HG03095 (cell line): ENCODE data around the gene GDI1.
A peak's percentile ranks its signal among the peaks of the same experiment; 100 is the strongest.

ENCODE experiments used
- ATAC-seq: cut with Tn5 transposase; IDR thresholded peaks from one replicate; pipeline ENCODE4 v1.9.1; 2021; ENCODE audit warnings: moderate library complexity; ENCODE audit not compliant: unreplicated experiment

GDI1 gene

DNA sequence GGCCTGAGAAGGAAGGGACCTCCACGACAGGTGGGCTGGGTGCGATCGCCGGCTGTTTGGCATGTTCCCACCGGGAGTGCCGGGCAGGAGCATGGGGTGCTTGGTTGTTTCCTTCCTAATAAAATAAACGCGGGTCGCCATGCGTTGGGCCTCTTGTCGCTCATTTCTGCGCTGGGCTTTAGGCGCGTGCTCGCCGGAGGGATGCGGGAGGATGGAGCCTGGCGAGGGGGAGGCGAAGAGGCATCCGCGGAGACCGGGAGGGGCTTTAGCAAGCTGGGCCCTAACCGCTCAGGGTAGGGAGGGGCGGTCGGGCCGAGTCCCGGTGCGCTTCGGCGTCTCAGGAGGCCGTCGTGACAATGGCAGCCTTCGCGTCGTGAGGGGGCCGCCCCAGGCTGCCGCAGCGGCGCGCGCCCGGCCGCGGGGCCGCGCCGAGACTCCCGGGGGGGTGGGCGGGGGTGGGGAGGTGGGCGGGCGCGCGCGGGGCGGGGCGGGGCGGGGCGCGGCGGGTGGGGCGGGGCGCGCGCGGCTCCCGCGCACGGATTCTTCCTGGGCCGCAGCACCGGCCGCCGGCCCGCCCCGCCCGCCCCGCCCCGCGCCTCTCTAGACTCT, 476 bp upstream of the GDI1 start:
- ATAC-seq: no peak

DNA sequence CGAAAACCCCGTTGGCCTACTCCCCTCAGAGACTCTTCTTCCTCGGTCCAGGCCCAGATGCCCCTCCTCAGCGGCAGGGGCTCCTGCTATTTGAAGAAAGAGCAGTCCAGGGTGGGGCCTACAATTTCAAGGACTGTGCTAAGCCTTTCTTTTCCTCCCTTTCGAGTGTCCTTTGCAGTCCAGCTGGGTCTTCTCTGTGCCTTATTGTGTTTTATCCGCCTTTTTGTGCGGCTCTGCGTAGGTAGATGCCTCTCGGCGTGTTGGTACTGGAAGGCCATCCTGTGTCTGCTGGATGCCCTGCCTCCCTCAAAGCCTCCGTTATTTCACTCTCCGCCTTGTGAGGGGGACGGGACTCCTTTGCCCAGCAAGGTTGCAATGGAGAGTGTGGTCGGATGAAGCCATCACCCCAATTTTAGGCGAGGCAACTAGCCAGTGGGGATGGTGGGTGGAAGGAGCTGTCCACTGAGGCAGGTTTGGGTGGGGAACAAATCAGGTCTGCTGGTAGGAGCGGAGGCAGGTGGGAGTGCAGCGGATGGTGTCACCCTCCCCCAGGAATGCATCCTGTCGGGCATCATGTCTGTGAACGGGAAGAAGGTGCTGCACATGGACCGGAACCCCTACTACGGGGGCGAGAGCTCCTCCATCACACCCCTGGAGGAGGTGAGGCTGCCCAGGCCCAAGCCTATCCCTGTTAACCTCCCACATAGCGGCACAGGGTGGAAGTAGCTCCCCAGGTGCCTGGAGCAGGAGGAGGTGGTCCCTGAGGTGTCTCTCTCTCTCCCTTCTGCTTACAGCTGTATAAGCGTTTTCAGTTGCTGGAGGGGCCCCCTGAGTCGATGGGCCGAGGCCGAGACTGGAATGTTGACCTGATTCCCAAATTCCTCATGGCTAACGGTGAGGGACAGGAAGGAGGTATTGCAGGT, 1.3 kb downstream of the GDI1 start:
- ATAC-seq: no peak

DNA sequence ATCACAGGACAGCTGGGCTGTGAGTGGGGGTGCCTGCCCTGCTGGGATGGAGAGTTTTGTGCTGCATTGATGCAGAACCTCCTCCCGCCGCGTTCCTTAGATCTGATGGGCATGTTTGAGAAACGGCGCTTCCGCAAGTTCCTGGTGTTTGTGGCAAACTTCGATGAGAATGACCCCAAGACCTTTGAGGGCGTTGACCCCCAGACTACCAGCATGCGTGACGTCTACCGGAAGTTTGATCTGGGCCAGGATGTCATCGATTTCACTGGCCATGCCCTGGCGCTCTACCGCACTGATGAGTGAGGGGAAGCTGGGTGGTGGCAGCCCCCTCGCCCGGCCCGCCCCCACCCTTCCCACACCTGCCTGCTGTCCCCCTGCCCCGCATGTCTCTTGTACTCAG, 2.9 kb downstream of the GDI1 start:
- no peak for ATAC-seq

DNA sequence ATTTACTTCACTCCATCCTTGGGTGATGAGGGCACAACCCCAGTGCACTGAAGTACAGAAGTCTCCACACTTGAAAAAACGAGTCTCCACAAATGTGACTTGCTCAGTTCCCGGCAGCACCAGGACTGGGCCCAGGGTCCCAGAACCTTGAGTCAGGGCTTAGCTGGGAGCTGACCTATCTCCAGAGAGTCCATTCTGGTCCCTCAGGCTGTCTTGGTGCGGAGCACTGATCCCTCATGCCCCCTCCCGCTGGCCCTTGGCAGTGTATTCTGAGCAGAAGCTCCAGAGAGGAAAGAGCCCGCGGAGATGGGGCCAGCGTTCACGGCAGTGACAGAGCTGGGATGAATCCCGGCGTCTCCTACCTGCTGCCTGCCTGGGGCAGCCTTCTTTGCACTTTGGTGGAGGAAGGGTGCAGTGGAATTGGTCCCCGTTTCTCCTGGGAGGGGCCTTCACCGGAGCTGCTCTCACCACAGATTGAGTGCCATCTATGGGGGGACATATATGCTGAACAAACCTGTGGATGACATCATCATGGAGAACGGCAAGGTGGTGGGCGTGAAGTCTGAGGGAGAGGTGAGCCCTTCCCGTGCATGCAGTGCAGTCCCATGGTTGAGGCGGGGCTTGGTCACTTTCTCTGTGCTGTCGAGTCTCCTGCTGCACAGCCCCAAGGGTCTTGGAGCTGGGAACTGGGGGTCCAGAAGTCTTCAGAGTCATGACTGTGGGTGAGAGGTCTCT, 3.8 kb downstream of the GDI1 start:
- no peak for ATAC-seq

GRCh38 chrX:154441564-154441963, 4.6 kb downstream of the GDI1 start:
- no peak for ATAC-seq

GRCh38 chrX:154441984-154442707, 5.2 kb downstream of the GDI1 start:
- ATAC-seq: no peak

GRCh38 chrX:154443479-154443910, 6.5 kb downstream of the GDI1 start:
- ATAC-seq: no peak

GRCh38 chrX:154443992-154444754, 7.2 kb downstream of the GDI1 start, which contains the start of gene FAM50A:
Gene FAM50A (plus strand): TSS chrX:154444141. CDS start chrX:154444236, 95 bp downstream.
- peak; percentile 49 for ATAC-seq

GRCh38 chrX:154444755-154445246, 7.8 kb downstream of the GDI1 start:
- no peak for ATAC-seq

- no peak for ATAC-seq
Measured at GRCh38 chrX:154445776-154446175, 8.8 kb downstream of the GDI1 start.

GRCh38 chrX:154446430-154446829, 9.5 kb downstream of the GDI1 start:
- no peak for ATAC-seq

DNA sequence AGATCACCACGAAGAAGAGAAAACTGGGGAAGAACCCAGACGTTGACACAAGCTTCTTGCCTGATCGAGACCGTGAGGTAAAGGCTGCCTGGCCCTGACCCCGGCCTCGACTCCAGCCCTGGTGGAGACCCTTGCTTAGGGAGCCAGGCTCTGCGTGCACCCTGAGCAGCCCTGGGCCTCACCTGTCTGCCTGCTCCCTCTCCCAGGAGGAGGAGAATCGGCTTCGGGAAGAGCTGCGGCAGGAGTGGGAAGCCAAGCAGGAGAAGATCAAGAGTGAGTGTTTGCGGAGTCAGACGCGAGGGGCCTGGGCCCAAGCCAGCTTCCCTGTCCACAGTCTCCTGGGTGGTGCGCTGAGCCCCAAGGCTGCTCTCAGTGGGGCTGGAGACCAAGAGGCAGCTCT, 11.5 kb downstream of the GDI1 start:
- ATAC-seq: no peak

DNA sequence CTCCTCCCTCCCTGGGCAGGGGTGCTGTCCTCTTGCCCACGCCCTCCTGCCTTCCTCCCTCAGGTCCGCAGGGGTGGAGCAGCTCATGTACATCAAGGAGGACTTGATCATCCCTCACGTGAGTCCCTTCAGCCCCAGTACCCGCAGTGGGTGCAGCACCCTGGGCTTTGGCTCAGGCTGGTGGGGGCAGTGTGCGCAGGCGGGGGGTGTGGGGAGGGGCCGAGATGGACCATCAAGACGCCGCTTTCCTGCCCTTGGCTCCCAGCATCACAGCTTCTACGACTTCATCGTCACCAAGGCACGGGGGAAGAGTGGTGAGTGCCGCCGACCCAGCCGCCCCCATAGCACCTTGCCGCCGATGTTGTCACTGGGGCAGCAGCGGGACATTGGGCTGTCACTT, 12.7 kb downstream of the GDI1 start:
- ATAC-seq: no peak

DNA sequence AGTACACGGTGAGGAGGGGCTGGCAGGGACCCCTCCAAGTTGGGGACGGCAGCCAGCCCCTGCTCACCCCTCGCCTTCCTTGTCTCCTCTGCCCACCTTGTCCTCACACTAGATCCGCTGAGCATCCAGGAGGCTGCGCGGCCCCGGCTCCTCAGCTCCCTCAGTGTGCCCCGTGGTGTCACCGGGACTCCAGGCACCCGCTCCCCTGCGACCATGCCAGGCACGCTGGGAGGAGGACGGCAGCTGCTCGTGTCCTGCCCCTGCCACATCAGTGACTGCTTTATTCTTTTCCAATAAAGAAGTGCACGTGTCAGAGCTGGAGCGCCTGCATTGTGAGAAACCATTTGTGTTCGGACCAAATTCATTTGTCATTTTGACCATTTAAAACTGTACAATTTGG, 13.4 kb downstream of the GDI1 start:
- ATAC-seq: no peak

GRCh38 chrX:154452823-154453222, 15.9 kb downstream of the GDI1 start:
- no peak for ATAC-seq

DNA sequence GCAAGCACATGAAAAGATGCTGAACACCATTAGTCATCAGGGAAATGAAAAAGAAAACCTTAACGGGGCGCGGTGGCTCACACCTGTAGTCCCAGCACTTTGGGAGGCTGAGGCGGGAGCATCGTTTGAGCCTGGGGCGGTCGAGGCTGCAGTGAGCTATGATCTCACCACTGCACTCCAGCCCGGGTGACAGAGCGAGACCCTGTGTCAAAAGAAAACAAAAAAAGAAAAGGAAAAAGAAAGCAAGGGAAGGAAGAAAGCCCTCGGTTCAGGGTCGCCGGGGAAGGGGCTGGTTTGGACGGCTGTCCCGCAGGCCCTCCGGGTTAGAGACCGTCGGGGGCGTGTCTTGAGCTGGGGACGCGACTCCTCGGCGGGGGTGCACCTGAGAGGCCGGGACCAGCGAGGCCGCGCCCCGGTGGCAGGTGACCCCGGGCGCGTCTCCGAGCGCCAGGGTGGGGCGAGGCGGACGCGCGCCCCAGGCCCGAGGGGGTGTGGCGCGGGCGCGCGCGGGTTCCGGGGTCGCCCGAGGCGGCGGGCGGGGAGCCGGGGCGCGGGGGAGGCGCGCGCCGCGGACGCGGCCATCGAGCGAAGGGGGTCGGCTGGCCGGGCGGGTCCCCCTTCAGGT, 20.6 kb downstream of the GDI1 start:
- ATAC-seq: no peak

GRCh38 chrX:154458116-154458953, 21.4 kb downstream of the GDI1 start, which contains the start of gene PLXNA3:
Gene PLXNA3 (plus strand): TSS chrX:154458281. CDS start chrX:154460184, 1,903 bp downstream.
- ATAC-seq: no peak

DNA sequence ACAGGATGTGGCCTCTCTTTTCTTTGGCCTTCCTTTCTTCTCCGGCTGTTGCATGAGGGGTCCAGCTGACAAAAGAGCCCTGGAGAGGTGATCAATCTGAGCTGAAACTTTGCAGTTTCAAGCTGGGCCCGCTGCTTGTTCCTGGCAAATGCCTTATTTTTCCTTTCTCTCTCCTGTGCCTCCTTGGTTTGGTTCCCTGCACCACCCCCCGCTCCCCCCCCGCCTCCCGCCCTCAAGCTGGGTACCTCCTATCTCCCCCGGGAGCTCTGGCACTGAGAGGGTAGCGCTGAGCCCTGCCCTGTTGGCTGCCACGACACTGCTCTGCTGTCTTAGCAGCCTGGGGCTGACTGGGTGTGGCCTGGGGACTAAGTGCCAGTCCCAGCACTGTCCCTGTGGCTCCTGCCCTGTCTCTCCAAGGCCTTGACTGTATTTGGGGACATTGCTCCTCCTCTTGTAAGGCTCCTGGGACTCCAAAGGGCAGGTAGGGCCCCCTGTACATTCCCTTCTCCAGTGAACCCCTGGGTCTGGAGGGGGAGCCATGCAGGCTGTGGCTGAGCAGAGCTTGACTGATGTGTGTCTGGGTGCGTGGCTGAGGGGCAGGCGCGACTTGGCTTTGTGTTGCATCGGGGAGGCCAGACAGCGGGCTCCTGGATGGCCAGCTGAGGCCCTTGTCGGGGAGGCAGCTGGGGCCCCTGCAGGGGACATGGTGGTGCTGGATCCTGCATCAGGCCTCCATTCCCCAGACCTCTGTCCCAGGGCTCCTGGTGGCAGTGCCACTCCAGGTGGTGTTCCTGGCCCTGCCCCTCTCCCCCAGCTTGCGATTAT, 22.2 kb downstream of the GDI1 start:
- ATAC-seq: no peak
